ENCODE results near the gene HCK.

DNA sequence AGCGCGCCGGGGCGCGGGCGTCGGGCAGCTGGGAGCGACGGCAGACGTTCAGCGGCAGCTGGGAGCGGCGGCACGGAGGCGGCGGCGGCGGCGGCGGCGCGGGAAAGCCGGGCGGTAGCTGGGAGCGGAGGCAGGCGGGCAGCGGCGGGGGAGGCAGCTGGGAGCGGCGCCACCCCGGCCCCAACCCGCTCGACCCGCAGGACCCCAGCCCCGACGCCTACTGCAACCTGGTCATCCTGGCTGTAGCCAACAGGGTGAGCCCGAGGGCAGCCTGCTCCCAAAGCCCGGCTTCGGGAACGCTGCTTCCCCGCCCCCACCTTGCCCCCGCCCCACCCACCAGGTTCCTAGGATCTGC is 32.9 kb upstream of the HCK start:
- TF ChIP-seq, protein P1, sequence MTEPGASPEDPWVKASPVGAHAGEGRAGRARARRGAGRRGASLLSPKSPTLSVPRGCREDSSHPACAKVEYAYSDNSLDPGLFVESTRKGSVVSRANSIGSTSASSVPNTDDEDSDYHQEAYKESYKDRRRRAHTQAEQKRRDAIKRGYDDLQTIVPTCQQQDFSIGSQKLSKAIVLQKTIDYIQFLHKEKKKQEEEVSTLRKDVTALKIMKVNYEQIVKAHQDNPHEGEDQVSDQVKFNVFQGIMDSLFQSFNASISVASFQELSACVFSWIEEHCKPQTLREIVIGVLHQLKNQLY (CRISPR knock-in tag; IDR thresholded peaks at IDR 0.05), result no peak
- TF ChIP-seq, protein P2, sequence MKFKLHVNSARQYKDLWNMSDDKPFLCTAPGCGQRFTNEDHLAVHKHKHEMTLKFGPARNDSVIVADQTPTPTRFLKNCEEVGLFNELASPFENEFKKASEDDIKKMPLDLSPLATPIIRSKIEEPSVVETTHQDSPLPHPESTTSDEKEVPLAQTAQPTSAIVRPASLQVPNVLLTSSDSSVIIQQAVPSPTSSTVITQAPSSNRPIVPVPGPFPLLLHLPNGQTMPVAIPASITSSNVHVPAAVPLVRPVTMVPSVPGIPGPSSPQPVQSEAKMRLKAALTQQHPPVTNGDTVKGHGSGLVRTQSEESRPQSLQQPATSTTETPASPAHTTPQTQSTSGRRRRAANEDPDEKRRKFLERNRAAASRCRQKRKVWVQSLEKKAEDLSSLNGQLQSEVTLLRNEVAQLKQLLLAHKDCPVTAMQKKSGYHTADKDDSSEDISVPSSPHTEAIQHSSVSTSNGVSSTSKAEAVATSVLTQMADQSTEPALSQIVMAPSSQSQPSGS (CRISPR knock-in tag; IDR thresholded peaks at IDR 0.05; ENCODE audit: borderline replicate concordance, low read depth), result no peak
- TF ChIP-seq TCF7 (CRISPR knock-in tag; IDR thresholded peaks at IDR 0.05; ENCODE audit: low read depth), result no peak
- TF ChIP-seq USF1 (CRISPR knock-in tag; IDR thresholded peaks at IDR 0.05), result no peak
- TF ChIP-seq ESRRA (CRISPR knock-in tag; IDR thresholded peaks at IDR 0.05; ENCODE audit: borderline replicate concordance), result no peak
- no peak for TF ChIP-seq ZNF121 (CRISPR knock-in tag; IDR thresholded peaks at IDR 0.05)
- TF ChIP-seq NFE2L1 (CRISPR knock-in tag; IDR thresholded peaks at IDR 0.05), result no peak

All from WTC11 (cell line).